GM21526 (cell line): ENCODE data around the gene CLSTN1.

Experiments used
- ATAC-seq: cut with Tn5 transposase; IDR thresholded peaks from one replicate; pipeline ENCODE4 v1.9.1; 2021; ENCODE audit warnings: moderate library complexity; ENCODE audit not compliant: unreplicated experiment, low FRiP score

Gene CLSTN1

DNA sequence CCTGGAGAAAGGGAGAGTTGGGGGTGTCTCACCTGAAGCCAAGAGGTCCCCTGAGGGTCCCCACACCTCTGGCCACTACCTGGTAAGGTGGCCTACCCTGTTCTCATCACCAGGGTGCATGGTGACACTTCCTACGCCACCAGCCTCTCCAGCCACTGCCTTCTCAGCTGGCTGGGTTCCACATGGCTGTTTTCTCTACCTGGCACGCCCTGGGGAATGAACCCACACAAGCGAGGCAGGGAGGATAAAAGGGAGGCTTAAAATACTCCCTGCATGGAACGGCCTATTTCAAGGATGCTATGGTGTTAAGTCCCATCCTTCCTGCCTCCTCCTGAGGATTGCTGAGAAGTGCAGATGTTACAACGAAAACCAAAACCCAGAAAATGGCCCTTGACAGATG is 87.5 kb downstream of the CLSTN1 start:
- ATAC-seq = no peak

- no peak for ATAC-seq
Observed at GRCh38 chr1:9735800-9736199, 88.0 kb downstream of the CLSTN1 start.

GRCh38 chr1:9733160-9733789 is 90.5 kb downstream of the CLSTN1 start:
- no peak for ATAC-seq

DNA sequence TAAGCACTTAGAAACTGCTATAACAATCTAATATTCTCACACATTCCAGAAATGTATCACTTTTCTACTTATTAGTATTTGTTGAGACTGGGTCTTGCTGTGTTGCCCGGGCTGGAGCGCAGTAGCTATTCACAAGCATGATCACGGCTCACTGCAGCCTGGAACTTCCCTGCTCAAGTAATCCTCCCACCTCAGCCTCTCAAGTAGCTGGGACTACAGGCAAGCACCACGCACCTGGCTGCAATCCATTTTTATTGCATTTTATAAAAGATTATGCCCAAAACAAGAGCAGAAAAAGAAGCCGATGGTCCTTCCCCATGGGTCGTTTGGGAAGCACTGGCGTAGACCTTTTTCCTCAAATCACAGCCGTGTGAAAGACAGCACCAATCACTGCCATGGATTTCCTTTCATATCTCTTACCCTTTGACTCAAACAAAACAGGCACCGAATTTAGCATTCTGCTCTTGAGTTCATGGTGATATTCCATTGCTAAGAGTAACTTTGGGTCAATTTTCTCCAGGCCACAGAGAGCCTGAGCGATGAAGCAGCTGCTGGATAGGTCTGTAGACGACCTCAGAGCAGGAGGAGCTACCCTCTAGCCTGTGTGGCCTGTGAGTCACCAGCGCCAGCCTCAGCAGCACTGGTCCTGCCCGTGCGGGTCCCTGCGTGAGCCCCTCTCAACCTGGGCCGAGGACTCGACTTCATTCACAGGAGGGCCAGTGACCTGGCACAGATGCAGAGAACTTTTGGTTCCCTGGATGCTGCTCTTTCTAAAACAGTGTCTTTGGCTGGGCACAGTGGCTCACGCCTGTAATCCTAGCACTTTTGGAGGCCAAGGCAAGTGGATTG is 91.4 kb downstream of the CLSTN1 start:
- ATAC-seq = no peak

GRCh38 chr1:9731561-9731960 is 92.2 kb downstream of the CLSTN1 start:
- ATAC-seq = no peak

DNA sequence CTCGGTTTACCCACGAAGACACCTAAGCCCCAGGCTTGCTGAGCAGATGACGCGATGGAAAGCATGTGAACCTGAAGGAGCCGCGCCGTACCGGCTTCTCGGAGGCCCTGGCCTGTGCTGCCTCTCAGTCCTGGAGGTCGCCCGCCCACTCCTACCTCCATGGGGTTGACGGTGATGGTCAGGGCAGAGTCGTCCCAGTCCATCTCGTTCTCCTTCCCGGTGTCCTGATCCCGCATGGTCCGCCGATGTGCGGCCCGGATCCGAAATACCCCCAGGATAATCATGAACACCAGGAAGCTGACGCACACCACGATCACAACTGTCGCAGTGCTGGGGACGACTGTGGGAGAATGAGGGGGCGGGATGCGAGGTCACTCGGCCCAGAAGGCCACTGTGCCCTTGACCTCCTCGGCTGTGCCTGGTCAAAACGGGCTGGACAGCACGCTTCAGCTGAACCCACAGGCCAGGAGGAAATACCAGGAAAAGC is 92.7 kb downstream of the CLSTN1 start:
- no peak for ATAC-seq

DNA sequence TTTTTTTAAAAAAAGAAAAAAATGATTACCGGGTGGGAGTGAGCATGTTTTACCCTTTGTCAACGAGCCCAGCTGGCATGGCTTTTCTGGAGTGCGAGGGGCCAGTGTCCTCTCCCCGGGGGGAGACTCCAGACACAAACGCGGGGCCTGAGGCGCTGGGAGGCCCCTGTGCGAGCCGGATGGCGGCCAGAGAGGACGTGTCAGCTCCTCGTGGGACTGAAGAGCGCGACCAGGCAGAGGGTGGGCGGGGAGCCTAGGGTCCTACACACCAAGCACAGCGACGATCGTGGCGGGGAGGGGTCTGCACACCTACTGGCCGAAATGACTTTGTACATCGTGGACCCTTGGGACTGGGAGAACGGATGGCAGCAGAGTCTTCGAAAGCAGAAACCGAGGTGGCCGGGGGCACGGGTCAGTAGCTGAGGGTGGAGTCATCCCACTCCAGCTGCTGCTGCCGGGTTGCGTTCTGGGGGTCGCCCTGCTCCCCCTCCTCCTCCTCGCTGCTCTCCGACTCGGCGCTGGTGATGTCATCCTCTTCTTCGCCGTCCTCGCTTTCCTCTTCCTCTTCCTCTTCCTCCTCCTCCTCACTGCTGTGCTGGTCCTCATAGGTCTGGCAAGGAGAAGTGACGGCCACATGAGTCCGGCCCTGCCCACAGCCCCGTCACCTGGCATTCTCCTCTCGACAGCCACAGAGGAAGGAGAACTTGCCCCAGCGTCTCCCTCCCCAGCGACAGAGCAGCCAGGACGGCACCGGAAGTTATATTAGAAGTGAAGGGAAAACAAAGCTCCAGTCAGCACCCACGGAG is 93.5 kb downstream of the CLSTN1 start:
- no peak for ATAC-seq

GRCh38 chr1:9729523-9729922 is 94.2 kb downstream of the CLSTN1 start:
- ATAC-seq = no peak

GRCh38 chr1:9728451-9729295 is 95.1 kb downstream of the CLSTN1 start:
- no peak for ATAC-seq

- ATAC-seq = no peak
Observed at GRCh38 chr1:9726905-9727595, 96.7 kb downstream of the CLSTN1 start.

DNA sequence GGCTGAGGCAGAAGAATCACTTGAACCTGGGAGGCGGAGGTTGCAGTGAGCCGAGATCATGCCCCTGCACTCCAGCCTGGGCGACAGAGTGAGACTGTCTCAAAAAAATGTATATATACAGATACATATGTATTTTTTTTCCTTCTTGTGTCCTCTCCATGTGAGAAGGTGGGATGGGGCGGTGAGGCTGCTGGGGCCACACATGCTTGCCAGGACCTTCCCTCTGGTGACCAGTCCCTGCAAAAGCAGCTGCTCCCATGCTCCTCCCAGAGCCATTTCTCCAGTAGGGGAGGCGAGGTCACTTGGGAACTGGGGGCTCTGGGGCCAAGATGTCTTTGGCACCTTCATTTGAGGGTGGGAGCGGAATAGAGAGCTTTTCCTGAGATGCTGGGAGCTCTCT is 97.4 kb downstream of the CLSTN1 start:
- no peak for ATAC-seq

GRCh38 chr1:9724706-9725476 is 98.9 kb downstream of the CLSTN1 start:
- no peak for ATAC-seq

DNA sequence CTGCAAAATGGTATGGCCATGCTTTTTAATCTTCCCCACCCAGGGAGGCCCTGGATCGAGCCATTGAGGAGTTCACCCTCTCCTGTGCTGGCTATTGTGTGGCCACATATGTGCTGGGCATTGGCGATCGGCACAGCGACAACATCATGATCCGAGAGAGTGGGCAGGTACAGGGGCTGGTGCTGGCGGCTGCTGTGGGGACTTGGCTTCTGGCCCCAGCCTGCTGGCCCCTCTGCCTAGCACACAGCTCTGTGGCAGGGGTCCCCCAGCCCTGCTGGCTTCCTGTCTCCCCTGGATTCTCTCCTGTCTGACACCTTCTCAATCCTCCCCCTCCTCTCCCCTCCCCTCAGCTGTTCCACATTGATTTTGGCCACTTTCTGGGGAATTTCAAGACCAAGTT is 99.8 kb downstream of the CLSTN1 start:
- no peak for ATAC-seq

GRCh38 chr1:9723068-9723805 is 100.5 kb downstream of the CLSTN1 start:
- ATAC-seq = no peak

GRCh38 chr1:9722378-9722749 is 101.4 kb downstream of the CLSTN1 start:
- ATAC-seq = no peak

DNA sequence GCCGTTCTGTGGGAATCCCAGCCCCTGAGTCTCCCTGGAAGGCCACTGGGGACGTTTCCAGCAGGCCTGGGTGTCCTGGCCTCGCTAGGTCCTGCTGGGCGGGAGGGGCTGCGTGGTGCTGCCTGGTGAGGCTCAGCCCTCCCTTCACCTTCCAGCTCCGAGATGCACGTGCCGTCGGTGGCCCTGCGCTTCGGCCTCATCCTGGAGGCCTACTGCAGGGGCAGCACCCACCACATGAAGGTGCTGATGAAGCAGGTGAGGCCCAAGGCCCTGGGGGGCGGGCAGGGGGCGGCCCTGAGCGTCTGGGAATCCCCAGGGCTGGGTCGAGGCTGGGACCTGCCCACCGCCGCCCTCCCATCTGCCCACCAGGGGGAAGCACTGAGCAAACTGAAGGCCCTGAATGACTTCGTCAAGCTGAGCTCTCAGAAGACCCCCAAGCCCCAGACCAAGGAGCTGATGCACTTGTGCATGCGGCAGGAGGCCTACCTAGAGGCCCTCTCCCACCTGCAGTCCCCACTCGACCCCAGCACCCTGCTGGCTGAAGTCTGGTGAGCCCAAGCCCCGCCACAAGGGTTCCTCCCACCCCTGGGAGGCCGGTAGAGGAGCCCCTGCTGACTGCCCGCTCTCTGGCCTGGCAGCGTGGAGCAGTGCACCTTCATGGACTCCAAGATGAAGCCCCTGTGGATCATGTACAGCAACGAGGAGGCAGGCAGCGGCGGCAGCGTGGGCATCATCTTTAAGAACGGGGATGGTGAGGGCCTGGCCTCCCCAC is 102.0 kb downstream of the CLSTN1 start:
- ATAC-seq = no peak

- ATAC-seq = no peak
Observed at GRCh38 chr1:9720785-9721605, 102.8 kb downstream of the CLSTN1 start.
